Hematopoietic multipotent progenitor cell treated with erythropoietin and hydrocortisone succinate and interleukin-3 and kit ligand, for 15 days (in vitro differentiated cells): Measurements from ENCODE around the gene OSM.
A peak's percentile ranks its signal among the peaks of the same experiment; 100 is the strongest.

ENCODE experiments used
- DNase-seq: peaks from one replicate; pipeline ENCODE4 v3.0.0-alpha.2; 2015; ENCODE audit warnings: low spot score

Gene OSM

GRCh38 chr22:30262917-30263741 lies 3.5 kb downstream of the OSM start:
- DNase-seq: peak; percentile 83

GRCh38 chr22:30262112-30262511 lies 4.5 kb downstream of the OSM start:
- no peak for DNase-seq

GRCh38 chr22:30261134-30261533 lies 5.5 kb downstream of the OSM start:
- DNase-seq: no peak

GRCh38 chr22:30260682-30261081 lies 6.0 kb downstream of the OSM start:
- DNase-seq: no peak

GRCh38 chr22:30260276-30260675 lies 6.4 kb downstream of the OSM start:
- no peak for DNase-seq

- no peak for DNase-seq
Observed at GRCh38 chr22:30254314-30254713, 12.3 kb downstream of the OSM start.

- no peak for DNase-seq
Observed at GRCh38 chr22:30253205-30253852, 13.3 kb downstream of the OSM start.

- DNase-seq: no peak
Observed at GRCh38 chr22:30252411-30253204, 14.0 kb downstream of the OSM start.

GRCh38 chr22:30251711-30252110 lies 14.9 kb downstream of the OSM start:
- no peak for DNase-seq

GRCh38 chr22:30250661-30251267 lies 15.9 kb downstream of the OSM start:
- DNase-seq: no peak

- DNase-seq: no peak
Observed at GRCh38 chr22:30250039-30250565, 16.5 kb downstream of the OSM start.

- DNase-seq: no peak
Observed at GRCh38 chr22:30249049-30250038, 17.3 kb downstream of the OSM start.

- no peak for DNase-seq
Observed at GRCh38 chr22:30248484-30248883, 18.2 kb downstream of the OSM start.

- no peak for DNase-seq
Observed at GRCh38 chr22:30247974-30248373, 18.7 kb downstream of the OSM start.

GRCh38 chr22:30247561-30247960 lies 19.1 kb downstream of the OSM start:
- DNase-seq: no peak

- DNase-seq: no peak
Observed at GRCh38 chr22:30246814-30247376, 19.8 kb downstream of the OSM start.

GRCh38 chr22:30245985-30246813 lies 20.5 kb downstream of the OSM start, which contains the start of gene LIF:
Gene LIF, minus strand, starts transcription at chr22:30246759. Its CDS starts 64 bp downstream, at chr22:30246695.
- no peak for DNase-seq

GRCh38 chr22:30245181-30245984 lies 21.3 kb downstream of the OSM start:
- no peak for DNase-seq

- DNase-seq: no peak
Observed at GRCh38 chr22:30244641-30245040, 22.0 kb downstream of the OSM start.
